GM18519 (cell line): ENCODE measurements around the gene D2HGDH.

Experiments
- ATAC-seq: cut with Tn5 transposase; IDR thresholded peaks from one replicate; pipeline ENCODE4 v1.9.1; 2021; ENCODE audit warnings: mild to moderate bottlenecking, moderate library complexity; ENCODE audit not compliant: unreplicated experiment, low FRiP score

D2HGDH gene

GRCh38 chr2:241734467-241735208 lies at the start of gene D2HGDH:
TSS of gene D2HGDH (plus strand) at chr2:241734630. CDS start at chr2:241735225, 595 bp downstream.
- peak; percentile 48 for ATAC-seq

- no peak for ATAC-seq
These were observed 48.1 kb upstream of the D2HGDH start for GRCh38 chr2:241686324-241686649.

- ATAC-seq: peak; percentile 89
These were observed 47.6 kb upstream of the D2HGDH start, which contains the start of gene DTYMK for GRCh38 chr2:241686650-241687425. TSS of gene DTYMK (minus strand) at chr2:241686815. CDS start at chr2:241686783, 32 bp downstream.

GRCh38 chr2:241689306-241689705 lies 45.1 kb upstream of the D2HGDH start:
- no peak for ATAC-seq

DNA sequence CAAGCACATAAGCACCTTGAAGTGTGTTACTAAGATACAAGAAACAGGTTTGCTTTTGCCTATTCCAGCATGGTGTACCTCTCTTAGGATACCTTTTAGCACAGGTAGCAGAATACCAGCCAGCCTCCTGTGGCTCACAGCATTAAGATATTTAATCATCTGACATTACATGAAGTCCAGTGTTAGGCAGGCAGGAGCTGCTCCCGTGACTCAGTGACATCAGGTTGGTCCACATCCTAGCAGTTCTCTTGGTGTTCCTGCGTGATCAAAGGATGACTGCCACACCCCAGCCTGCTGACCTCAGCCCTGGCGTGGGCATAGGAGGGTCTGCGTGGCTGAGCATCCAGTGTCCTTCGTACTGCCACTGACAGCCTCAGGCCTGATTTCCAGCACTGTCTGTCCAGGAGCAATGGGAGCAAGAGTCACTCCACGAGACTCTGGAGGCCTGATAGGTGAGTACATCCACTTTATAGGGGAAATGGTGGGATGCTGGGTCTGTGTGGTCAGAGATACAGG lies 44.2 kb upstream of the D2HGDH start:
- ATAC-seq: no peak

- no peak for ATAC-seq
These were observed 42.0 kb upstream of the D2HGDH start for GRCh38 chr2:241692448-241692847.

- ATAC-seq: no peak
These were observed 38.8 kb upstream of the D2HGDH start for GRCh38 chr2:241695651-241696050.

DNA sequence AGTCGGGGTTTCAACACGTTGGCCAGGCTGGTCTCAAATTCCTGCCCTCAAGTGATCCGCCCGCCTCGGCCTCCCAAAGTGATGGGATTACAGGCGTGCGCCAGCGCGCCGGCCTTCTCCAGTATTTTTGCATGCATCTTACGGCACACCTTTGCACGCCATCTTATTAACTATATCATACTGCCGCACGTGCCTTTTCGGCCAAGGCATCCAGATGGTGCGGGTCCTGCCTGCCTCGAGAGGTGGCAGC lies 33.4 kb upstream of the D2HGDH start:
- no peak for ATAC-seq

DNA sequence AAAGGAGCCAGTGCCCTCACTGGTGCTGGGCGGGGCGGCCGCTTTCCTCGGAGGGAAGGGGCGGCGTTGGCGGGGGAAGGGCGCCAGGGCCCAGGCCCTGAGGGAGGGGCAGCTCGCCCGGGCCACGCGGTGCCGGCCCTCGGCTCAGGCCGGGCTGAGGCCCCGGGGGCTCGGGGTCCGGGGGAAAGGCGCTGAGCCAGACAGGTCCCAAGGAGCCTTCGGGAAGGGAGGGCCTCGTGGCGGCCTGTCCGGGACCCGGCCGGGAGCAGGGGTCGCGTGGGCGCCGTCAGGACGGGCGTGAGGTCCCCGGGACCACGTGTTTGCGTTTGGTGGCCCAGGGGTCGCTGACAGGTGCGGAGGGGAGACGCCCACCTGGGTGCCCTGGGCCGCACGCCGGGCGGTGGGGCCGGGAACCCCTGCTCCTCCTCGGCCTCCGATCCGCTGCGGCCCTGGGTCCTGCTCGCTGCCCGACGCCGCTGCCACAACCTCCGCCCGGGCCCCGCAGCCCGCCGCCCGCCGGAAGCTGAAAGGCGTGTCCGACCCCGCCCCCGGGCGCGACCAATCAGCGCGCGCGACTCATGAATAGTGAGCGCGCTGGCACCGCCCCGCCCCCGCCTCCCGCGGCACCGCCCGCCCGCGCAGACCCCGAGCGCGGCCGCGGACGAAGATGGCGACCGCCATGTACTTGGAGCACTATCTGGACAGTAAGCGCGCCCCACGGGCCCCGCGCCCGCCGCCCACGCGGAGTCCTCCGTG lies 32.9 kb upstream of the D2HGDH start, which contains the start of gene ING5:
Gene ING5 (plus strand): TSS at position 641 of the 756 bp plus-strand sequence. CDS start 27 bp downstream, at position 668.
- peak; percentile 39 for ATAC-seq

DNA sequence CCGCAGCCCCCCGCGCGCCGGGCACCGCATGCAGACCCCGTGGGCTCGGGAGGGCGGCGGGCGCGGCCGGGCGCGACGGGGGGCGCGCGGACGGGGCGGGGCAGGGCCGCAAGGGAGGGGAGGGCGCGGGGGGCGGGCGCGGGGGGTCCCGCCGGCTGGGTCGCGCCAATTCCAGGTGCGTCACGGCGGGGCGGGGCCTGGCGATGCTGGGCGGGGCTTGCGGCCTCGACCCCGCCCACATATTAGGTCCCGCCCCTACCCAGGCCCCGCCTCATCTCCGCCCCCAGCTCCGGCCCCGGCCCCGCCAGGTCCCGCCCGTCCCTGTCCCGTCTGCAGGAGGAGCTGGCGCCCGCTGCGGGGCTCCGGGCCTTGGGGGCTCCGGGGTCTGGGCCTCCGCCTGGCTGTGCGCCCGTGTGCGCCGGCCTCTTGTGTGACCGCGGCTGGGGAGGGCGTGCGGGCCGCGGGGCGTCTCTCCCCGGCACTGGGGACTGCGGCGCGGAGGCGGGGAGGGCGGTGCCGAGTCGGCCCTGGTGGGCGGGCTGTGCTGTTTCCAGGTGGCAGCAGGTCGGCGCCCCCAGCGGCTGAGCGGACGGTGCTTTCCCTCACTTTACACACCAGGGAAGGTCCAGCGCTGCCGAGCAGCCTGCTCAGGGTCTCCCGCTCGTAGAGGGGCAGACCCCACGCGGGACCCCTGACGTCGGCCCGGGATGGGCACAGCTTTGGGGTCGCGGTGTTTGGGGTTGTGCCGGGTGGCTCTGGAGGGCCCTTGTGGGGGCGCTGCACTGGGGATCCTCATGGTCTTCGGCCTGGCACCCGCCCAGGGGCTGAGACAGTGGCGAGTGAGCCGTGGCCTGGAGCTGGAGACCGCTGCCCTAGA lies 32.0 kb upstream of the D2HGDH start:
- peak; percentile 43 for ATAC-seq

- no peak for ATAC-seq
These were observed 31.3 kb upstream of the D2HGDH start for GRCh38 chr2:241703032-241703604.

GRCh38 chr2:241706537-241706936 lies 27.9 kb upstream of the D2HGDH start:
- no peak for ATAC-seq

DNA sequence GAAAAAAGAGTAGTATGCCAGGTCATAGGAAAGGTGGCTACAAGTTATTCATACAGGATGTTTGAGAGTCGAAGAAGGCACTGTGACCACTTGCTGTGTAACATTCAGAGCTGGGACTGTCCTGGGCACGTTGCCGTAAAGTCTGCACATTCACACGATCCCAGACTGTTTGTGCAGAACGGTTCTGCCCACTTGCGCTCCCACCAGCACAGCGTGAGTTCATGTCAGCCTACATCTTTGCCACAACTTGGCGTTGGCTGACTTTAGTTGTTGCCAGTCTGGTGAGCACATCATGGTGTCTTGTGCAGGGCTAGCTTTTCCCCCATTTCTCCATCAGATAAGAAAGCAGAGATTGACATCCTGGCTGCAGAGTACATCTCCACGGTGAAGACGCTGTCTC lies 25.6 kb upstream of the D2HGDH start:
- no peak for ATAC-seq

GRCh38 chr2:241719093-241719492 lies 15.3 kb upstream of the D2HGDH start:
- no peak for ATAC-seq

DNA sequence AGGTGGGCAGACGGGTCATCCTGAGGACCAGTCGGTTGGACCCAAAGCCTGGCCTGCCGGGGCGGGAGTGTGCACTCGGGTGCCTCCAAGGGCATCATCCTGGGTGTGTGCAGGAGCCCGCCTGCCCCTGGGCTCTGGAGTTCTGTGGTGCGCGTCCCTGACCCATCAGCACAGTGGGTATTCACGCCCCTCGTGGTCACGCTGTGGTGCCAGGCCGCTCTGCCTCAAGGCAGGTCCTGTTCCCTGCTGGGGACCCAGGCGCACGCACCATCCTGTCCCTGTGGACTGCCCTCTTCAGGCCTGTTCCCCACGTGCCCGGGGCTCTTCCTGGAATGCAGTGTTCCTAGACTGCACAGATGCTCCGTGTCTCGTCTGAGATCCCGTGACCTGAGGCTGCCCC lies 14.3 kb upstream of the D2HGDH start:
- ATAC-seq: no peak

DNA sequence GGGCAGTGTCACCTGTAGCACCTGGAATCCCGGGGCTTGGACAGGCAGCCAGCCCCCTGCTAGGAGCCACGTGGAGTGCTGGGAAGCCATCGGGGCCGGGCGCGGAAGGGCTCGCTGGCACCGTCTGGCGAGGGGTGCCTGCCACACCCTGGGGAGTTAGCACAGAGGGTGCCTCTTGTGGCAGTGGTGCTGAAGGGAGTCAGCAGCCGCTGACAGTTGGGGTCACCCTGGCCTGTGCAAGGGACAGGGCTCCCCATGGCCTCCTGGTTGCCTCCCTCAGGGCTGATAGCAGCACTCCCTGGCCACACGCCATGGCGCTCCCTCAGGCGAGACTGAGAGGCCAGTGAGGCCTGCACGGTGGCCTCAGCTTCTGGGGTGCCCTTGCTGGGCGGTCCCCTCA lies 13.9 kb upstream of the D2HGDH start:
- ATAC-seq: no peak

DNA sequence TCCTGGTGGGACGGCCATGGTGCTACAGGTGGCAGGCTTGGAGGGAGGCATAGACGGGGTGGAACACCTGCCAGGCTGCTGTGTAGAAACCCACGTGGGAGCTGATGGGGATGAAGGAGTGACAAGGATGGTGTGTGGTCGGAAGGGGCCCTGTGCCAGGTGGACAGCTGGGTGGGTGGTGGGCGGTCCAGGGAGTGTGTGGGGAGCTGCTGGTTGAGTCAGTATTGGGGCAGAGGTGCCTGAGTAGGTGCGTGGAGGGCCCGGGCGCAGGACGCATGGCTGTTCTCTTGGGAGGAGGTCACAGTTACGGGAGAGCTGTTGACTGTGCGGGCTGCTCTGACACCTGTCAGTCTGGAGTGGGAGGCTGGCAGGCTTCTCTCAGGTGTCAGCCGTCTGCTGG lies 12.6 kb upstream of the D2HGDH start:
- ATAC-seq: no peak

- ATAC-seq: no peak
These were observed 11.5 kb upstream of the D2HGDH start for GRCh38 chr2:241722896-241723454.

GRCh38 chr2:241724259-241724974 lies 10.0 kb upstream of the D2HGDH start:
- ATAC-seq: no peak
